ENCODE measurements around the gene FOXD4L4. TPM values are rescaled to one million over a fixed set of nuclear protein-coding genes. Genes with fewer than 3 reads are reported as not detected.
A peak's percentile ranks its signal among the peaks of the same experiment; 100 is the strongest.
"Not testable (repeated sequence)": the region's sequence is repeated elsewhere in the genome, so short reads cannot be mapped to it uniquely, and the experiment has no call there.

Gene FOXD4L4
- under 1 TPM in 1 of 2 donors, not detected in 1; 0.28 TPM for total RNA-seq
- long read RNA-seq, donor 1, partial matches to known transcripts = 0 of 1 reads
- long read RNA-seq, donor 1, other reads (novel, unspliced or antisense) = 0 of 1 reads
- long read RNA-seq, donor 2 = 0 reads

DNA sequence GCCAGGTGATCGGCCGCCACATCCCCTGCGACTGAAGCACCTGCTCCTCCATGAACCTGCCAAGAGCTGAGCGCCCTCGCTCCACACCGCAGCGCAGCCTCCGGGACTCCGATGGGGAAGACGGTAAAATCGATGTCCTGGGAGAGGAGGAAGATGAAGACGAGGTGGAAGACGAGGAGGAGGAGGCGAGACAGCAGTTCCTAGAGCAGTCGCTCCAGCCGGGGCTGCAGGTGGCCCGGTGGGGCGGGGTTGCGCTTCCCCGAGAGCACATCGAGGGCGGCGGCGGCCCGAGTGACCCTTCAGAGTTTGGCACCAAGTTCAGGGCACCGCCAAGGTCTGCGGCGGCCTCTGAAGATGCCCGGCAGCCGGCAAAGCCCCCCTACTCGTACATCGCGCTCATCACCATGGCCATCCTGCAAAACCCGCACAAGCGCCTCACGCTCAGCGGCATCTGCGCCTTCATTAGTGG, at the start of gene FOXD4L4:
Gene FOXD4L4, plus strand, starts transcription at position 51 of the 469 bp plus-strand sequence. Its CDS starts 0 bp downstream, at position 51.
- DNase-seq (ENCODE audit: low spot score) = peak; percentile 65
- intact Hi-C loops (cut with DNase I) = not testable (repeated sequence)

DNA sequence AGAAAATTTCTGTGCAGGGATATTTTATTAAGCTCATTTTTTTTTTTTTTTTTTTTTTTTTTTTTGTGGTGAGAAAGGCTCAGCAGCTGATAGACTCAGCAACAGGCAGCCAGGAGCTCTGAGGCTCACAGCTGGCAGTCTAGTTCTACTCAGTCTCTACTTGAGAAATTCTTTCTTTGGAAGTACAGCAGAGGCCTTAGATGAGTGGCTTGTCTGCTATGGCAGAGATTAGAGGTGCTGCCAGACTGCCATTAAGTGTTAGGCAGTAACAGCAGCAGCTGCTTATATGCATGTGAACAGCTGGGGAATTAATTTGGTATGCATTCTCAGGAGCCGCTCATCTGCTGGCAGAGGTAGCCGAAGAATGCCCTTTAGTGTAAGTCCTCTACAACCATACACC, 33.4 kb upstream of the FOXD4L4 start:
- intact Hi-C loops (cut with DNase I); DNase-seq (ENCODE audit: low spot score): not testable (repeated sequence)

DNA sequence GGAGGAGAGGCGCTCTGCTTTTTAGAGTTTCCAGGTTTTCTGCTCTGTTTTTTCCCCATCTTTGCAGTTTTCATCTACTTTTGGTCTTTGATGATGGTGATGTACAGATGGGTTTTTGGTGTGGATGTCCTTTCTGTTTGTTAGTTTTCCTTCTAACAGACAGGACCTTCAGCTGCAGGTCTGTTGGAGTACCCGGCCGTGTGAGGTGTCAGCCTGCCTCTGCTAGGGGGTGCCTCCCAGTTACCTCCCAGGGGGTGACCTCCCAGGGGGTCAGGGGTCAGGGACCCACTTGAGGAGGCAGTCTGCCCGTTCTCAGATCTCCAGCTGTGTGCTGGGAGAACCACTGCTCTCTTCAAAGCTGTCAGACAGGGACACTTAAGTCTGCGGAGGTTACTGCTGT, 22.5 kb upstream of the FOXD4L4 start:
- intact Hi-C loops (cut with DNase I); DNase-seq (ENCODE audit: low spot score): not testable (repeated sequence)

DNA sequence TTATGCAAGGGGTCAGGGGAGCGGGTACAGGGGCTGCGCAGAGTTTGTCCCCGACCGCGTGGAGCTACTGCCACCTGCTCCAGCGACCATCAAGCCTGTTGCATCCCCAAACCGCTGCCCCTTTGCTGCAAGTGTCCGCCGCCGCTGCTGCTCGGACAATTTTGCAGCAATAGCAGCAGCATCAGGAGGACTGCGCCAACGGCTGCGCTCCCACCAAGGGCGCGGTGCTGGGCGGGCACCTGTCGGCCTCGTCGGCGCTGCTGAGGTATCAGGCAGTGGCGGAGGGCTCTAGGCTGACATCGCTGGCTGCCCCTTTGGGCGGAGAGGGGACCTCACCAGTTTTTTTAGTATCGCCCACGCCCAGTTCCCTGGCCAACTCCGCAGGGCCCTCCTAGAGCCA, 1.2 kb downstream of the FOXD4L4 start:
- DNase-seq (ENCODE audit: low spot score); intact Hi-C loops (cut with DNase I): not testable (repeated sequence)

Other genes with a start within 250 kb of the FOXD4L4 start
- gene ZNG1E, start 61.2 kb upstream of the FOXD4L4 start, total RNA-seq = 10 to 100 TPM; 31.3 to 40.9 TPM